Activated CD4-positive, alpha-beta T cell treated with anti-CD3 and anti-CD28 coated beads, Interleukin-10, Interleukin-2, amounts not matched to agents 100 ng/mL and 50 ng/mL, durations not matched to agents 16 hours and 8 hours (primary cell): Measurements from ENCODE around the gene TTBK1.
"Not testable (repeated sequence)": the region's sequence is repeated elsewhere in the genome, so short reads cannot be mapped to it uniquely, and the experiment has no call there.

ENCODE experiments used
- DNase-seq: peaks from one replicate; pipeline ENCODE4 v3.0.0-alpha.2; 2020

The TTBK1 gene

DNA sequence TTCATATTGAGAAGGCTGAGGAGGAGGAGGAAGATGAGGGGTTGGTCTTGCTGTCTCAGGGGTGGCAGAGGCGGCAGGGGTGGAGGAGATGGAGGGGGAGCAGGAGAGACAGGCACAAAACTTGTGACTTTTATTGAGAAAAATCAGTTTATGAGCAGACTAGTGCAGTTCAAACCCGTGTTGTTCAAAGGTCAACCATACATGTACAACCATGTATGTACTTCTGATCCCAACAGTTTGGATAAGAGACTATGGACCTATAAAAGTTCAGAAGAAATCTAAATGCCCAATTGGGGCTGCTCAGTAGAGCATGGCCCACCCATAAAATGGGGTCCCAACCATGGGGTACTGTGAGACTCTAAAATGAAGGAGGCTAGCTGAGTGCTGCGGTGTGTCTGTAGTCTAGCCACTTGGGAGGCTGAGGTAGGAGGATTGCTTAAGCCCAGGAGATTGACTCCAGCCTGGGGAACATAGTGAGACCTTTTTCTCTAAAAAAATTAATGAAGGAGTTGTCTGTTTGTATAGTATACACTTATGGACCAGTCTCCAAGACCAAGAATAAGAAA is 47.1 kb downstream of the TTBK1 start:
- DNase-seq = no peak

DNA sequence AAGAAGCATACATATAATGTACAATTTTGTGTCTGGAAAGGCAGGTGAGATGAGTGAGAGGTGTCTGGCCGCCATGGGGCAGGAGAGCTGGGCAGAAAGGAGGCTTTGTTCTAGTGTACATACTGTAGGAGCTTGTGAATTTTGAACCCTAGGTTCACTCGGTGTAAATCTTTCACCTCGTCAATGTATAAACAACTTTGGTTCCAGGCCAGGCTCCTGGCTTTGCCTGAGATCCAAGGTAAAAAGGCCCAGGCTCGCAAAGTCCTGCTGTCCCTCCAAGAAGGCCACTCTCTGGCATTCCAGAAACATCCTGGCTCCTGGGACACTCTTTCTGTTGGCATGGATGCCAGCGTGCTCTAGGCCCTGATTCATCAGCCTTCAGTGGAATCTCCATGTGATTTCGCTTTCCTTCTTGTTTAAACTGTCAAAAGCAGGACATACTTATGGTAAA is 47.6 kb downstream of the TTBK1 start:
- no peak for DNase-seq

DNA sequence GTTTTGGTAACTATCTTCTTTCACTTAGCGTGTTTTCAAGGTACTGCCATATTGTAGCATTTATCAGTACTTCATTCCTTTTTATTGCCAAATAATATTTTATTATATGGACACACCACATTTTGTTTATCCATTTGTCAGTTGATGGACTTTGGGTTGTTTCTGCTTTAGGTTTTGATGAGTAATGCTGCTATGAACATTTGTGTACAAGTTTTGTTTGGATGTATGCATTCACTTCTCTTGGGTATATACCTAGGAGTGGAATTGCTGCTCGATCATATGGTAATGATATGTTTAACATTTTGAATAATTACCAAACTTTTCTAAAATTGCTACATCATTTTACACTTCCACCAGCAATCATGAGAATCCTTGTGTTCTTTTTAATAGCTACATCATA is 48.4 kb downstream of the TTBK1 start:
- no peak for DNase-seq

DNA sequence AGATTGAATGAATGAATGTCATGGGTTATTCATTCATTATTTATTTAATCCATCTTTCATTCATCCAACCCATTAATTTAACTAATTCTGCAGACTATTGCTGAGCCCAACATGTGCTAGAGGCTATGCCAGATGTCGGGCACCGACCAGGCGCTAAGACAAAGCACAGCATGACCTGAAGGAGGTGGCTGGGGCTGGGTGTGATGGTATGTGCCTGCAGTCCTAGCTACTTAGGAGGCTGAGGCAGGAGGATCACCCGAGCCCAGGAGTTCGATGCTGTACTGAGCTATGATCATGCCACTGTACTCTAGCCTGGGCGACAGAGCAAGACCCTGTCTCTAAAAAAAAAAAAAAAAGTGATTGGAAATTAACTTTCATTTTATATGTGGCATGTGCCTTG is 49.1 kb downstream of the TTBK1 start:
- no peak for DNase-seq

DNA sequence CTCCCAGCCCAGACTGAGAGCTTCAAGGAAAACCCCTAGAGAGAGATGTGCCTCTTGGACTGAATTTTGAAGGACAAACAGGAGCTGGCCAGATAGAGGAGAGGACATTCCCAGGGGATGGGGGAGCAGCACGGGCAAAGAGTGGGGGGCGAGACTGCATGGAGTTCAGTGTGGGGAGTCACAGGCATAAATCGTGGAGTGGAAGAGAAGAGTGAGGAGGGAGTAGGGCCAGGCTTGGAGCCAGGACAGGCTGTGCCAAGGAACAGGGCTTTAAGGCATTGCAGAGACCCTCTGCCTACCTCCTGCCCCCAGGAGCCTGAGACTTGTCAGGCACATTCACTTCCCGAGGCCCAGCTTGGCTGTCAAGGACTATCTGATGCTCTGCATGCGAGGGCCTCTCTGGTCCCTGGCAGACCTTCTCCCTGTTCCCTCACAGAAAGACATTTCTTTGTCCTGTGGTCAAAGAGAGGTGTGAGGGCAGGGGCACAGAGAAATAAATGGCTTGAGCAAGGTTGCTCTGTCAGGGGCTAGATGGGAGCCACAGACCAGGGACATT is 49.6 kb downstream of the TTBK1 start:
- DNase-seq = no peak

DNA sequence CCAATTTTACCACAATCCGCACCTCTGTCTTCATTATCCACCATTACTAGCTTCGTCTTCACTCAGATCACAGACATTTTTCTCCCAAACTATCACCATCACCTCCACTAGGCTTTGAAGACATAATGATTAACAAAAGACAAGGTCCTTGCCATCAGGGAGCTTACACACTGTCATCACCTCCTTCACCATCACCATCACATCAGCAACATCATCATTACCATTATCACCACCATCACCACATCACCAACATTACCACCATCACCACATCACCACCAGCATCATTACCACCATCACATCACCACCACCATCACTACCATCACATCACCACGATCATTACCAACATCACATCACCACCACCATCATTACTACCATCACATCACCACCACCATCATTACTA is 50.4 kb downstream of the TTBK1 start:
- no peak for DNase-seq

DNA sequence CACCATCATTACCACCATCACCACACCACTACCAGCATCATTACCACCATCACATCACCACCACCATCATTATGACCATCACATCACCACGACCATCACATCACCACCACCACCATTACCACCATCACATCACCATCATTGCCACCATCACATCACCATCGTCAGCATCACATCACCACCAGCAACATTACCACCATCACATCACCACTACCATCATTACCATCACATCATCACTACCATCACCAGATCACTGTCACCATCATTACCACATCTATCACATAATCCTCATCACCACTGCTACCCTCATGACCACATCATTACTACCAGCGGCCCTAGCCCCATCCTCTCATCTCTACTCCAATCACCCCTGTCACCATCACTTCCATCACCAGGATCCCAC is 51.3 kb downstream of the TTBK1 start:
- DNase-seq = no peak

DNA sequence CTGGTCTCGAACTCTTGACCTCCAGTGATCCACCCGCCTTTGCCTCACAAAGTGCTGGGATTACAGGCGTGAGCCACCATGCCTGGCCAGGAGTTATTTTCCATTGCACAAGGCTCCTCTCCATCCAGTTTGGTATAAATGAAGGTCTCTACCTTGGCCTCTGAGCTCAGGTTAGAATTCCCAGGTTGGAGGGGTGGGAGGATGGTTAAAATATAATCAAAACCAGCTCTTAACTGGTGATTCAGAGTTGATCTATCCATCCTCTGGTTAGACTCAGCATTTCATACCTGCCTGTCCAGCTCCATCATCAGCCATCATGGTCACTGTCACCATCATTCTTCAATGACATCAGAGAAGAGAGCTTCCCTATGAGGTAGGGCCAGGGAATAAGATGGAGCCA is 52.2 kb downstream of the TTBK1 start:
- DNase-seq = no peak

DNA sequence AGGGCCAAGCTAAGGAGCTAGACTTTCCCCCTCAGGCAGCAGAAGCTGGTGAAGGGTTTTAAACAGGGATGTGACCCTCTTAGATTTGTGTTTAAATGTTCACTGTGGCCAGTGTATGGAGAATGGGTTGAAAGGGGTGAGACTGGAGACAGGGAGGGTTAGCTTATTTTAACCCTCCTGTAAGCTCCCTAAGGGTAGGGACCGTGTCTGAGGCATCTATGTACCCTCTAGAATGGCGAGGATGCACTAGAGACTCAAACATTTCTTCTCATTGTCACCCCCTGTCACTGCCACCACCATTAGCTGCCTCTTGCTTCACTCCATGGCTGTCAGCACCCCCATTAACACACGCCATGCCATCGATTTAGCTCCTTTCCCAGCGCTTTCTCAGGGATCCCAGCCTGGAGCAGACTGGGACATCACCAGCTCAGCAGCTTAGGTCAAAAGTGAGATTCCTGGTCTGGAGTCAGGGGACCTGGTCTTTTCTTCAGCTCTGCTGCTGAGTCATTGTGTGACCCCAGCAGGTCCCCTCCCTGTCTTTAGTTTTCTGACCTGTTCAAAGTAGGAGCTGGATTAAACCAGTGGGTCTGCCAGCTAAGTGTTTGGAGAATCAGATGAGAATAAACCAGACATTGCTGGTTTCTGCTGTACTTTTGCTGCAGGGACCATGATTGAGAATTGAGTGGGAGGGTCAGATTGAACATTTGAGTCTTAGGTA is 53.7 kb downstream of the TTBK1 start:
- DNase-seq = no peak

DNA sequence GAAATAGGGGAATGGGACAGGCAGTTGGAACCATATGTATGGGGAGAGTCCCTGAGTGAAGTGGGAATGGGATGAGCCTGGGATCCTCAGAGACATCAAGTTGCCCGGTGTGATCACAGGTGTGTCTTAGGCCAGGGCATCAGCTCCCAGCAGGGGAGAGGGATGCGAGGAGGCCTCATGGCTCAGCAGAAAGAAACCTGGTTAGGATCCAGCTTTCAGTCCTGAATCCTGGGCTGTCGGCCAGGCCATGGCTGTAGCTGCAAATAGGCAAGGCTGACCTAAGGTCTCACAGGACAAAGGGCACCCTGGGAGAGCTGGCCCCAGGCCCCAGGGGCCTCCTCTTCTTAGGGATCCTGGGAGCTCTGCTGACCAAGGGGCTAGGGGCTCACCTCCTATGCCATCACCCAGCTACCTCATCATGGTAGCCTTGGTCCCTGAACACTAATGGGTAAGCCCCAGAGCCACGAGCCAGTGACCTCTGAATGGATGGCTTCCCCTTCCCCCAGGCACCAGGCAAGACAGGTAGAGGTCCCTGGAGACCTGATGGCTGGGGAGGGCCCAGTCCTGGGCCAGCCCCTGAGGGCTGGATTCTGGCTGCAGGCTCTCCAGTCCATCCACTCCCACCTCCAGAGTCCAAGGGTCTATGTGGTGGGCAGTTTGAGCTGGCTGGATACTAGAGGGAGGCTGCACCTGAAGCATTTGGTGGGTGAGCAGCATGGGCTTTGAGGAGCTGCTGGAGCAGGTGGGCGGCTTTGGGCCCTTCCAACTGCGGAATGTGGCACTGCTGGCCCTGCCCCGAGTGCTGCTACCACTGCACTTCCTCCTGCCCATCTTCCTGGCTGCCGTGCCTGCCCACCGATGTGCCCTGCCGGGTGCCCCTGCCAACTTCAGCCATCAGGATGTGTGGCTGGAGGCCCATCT is 54.6 kb downstream of the TTBK1 start, which contains the start of gene SLC22A7:
SLC22A7 (plus strand) TSS at position 617 of the 921 bp plus-strand sequence; CDS start at position 716, 99 bp downstream.
- no peak for DNase-seq

DNA sequence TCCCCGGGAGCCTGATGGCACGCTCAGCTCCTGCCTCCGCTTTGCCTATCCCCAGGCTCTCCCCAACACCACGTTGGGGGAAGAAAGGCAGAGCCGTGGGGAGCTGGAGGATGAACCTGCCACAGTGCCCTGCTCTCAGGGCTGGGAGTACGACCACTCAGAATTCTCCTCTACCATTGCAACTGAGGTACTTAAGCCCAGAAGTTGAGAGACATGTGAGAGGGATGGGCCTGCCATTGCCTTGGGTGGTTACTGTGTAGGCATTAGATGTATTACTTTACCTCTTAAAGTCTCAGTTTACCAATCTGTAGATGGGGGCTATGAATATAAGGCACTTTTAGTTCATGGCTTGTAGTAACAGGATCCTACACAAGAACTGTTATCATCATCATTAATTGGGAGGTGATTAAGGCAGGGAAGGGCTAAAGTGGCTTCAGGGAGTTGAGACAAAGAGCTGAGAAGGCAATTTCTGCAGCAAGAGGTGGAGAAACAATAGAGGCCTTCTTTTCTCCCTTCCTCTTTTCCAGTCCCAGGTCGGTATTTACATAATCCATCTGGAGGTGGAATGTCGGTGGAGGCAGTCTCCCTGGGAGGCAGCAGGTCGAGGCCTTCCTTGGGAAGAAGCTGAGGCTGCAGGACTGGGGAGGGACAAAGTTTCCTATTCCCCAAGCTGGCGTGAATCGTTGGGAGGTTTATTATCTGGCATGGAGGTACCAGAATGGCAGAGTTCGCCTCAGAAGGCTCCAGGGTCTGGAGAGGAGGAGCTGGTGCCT is 55.5 kb downstream of the TTBK1 start:
- no peak for DNase-seq

DNA sequence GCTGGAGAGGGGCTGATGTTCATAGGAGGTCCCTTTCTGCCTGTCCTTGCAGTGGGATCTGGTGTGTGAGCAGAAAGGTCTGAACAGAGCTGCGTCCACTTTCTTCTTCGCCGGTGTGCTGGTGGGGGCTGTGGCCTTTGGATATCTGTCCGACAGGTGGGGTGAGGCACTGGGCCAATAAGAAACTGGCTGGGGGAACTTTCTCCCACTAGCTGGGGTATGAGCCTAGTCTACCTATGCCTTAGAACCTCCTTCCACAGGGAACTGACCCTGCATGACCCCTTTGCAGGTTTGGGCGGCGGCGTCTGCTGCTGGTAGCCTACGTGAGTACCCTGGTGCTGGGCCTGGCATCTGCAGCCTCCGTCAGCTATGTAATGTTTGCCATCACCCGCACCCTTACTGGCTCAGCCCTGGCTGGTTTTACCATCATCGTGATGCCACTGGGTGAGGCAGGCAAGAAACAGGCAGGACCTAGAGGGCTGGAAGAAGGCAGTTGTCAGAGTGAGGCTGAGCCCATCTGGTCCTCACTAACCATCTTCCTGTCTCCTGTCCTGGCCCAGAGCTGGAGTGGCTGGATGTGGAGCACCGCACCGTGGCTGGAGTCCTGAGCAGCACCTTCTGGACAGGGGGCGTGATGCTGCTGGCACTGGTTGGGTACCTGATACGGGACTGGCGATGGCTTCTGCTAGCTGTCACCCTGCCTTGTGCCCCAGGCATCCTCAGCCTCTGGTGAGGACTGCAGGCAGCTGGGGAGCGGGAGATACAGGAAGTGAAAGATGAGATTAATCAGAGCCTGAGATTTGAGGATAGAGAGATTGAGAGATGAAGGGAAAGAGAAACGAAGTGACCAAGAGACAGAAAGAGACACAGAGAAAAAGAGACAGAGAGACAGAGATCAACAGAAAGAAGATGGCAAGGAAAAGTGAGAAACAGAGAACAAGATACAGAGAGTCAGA is 56.3 kb downstream of the TTBK1 start:
- no peak for DNase-seq

DNA sequence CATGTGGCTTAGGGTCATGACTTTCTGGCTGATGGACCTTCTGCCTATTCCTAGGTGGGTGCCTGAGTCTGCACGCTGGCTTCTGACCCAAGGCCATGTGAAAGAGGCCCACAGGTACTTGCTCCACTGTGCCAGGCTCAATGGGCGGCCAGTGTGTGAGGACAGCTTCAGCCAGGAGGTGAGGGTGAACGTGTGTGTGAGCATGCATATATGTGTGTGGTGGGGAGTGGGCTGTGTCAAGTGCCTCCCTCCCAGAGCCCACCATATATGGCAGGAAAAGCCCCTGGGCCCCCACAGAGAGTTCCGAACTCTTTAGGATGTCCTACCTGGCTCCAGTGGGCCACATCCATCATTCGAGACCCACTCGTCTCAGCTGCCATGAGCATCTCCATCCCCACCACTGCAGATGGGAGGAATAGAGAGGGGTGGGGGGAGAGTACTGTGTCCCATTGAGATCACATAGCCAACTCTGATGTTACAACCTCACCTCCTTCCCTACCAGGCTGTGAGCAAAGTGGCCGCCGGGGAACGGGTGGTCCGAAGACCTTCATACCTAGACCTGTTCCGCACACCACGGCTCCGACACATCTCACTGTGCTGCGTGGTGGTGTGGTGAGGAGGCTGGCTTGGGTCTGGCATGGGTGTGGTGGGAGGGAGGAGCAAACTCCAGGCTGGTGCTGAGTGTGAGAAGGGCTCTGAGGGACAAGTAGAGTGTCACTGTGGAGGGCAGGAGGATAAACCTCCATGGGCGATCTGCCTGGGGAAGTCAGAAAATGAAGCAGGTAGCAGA is 58.0 kb downstream of the TTBK1 start:
- DNase-seq = no peak

DNA sequence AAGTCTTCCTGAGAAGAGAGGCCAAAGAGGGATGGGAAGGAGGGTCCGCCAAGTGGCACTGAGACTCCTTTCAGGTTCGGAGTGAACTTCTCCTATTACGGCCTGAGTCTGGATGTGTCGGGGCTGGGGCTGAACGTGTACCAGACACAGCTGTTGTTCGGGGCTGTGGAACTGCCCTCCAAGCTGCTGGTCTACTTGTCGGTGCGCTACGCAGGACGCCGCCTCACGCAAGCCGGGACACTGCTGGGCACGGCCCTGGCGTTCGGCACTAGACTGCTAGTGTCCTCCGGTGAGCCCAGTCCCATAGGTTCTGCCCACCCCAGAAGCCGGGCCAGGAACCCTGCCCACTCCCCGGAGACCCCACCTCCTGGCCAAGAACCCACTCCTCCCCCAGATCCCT is 58.8 kb downstream of the TTBK1 start:
- DNase-seq = no peak

DNA sequence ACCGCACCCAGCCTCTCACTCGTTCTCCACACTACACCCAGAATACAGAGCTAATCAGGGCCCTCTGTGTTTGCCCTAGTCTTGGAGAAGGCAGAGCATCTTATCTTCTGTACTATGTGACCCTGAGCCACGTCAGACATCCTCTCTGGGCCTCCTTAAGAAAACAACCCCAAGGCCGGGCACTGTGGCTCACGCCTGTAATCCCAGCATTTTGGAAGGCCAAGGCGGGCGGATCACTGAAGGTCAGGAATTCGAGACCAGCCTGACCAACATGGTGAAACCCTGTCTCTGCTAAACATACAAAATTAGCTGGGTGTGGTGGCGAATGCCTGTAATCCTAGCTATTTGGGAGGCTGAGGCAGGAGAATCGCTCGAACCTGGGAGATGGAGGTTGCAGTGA is 59.7 kb downstream of the TTBK1 start:
- not testable (repeated sequence) for DNase-seq

DNA sequence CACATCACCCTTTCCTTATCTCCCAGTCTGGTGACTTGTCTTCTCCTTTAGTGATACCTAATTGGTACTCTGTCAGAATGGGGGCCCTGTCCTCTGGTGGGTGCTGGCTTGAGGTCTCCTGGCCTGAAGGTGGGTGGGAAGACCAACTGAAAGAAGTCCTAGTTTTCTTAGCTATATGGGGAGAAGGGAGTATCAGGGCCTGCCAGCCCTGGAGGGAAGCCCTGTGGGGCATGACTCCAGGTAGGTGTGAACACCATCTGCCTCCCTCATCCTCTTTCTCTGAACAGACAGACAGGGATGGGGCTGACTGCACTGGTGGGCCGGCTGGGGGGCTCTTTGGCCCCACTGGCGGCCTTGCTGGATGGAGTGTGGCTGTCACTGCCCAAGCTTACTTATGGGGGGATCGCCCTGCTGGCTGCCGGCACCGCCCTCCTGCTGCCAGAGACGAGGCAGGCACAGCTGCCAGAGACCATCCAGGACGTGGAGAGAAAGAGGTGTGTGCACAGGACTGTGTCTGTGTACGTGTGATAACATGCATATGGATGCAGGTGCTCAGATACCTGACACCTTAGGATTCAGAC is 60.6 kb downstream of the TTBK1 start:
- no peak for DNase-seq

DNA sequence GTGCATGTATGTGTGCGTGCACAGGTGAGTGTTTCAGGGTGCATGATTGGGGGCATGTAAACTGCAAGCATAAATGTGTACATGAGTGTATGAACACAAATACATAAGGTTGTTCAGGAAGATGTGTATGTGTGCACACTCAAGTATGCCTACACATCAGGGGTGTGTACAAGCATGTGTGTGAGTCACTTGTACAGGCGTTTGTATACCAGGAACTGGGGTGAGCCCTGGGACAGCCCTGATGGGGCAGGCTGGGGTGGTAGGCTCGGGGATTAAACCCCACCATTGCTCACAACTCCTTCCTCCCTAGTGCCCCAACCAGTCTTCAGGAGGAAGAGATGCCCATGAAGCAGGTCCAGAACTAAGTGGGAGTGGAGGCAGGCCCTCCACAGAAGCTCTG is 61.1 kb downstream of the TTBK1 start:
- no peak for DNase-seq

DNA sequence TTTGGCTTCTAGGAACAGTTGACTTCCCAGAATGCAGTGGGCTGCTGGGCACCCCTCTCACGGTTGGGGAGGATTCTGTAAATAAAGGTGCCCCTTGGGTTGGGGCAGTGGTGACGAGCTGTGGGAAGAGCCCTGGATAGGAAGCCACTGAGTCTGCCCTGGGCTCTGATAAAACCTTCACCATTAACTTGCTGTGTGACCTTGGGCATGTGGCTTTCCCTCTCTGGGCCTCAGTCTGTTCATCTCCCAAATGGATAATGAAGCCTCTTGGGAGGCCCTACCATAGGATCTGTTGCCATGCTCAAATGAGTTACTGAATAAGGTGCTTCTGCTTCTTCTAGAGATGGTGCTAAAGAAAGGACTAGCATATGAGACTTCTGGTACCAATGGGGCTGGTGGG is 61.6 kb downstream of the TTBK1 start:
- no peak for DNase-seq

DNA sequence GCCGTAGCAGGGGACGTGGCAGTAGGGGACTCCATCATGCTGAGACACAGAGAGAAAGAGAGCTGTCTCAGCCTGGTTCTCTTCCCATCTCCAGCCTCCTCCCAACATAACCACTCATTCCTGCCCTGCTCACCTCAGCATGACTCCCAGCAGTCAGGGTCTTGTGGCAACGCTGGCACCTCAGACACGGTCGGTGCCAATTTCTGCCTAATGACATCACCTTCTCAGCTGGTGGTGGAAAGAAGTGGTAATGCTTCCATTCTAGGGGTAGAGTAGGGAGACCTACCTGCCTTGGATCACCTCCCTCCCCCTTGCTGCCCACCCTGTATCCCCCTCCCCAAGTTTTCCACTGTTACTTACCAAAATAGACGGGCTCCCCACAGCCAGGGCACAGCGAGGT is 62.8 kb downstream of the TTBK1 start:
- DNase-seq = no peak

DNA sequence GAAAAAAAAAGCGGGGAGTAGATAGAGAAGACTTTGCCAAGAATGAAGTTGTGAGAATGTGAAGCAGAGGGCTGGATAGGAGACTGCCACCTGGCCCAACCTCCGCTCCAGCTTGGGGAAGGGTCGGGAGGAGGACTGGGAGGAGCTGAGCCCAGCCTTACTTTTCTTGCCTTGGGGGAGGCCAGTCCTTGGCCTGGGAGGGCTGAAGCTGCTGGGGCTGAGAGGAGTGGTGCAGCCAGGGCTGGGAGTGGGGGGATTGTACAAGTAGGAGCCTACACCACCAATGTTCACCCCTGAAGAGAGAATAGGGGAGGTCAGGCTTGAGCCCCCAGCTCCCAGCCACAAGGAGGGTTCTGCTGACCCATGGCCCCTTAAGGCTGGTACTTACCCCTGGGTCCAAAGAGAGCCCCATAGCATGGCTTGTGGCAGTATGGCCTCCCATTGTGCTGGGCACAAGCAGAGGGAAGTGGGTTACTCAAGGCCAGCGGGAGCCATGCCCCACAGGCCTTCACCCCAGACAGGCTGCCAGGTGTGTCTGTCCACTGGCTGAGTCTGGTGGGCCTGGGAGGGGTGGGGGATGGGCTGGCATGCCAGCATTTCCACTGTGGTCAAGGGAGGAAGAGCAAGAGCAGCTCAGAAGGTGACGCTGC is 64.3 kb downstream of the TTBK1 start:
- DNase-seq = no peak
